IPS DF 19.7 (cell line): ENCODE measurements around the gene IFIT5.
"Not testable (repeated sequence)": the region's sequence is repeated elsewhere in the genome, so short reads cannot be mapped to it uniquely, and the experiment has no call there.

Experiments
- DNase-seq: peaks from one replicate; pipeline ENCODE4 v3.0.0-alpha.2; 2013; ENCODE audit warnings: low read depth, low spot score

The IFIT5 gene

DNA sequence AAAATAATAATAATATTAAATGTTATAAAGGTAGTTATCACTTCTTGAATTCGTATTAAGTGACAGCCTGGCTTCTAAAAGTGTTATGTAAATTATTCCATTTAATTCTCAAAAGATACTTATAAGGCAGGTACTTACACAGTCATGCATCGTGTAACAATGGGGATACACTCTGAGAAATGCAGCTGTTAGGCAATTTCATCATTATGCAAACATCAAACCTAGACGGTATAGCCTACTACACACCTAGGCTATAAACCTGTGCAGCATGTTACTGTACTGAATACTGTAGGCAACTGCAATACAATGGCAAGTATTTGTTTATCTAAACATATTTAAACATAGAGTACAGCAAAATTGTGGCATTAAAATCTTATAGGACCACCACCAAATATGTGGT, 20.5 kb upstream of the IFIT5 start:
- DNase-seq = no peak

DNA sequence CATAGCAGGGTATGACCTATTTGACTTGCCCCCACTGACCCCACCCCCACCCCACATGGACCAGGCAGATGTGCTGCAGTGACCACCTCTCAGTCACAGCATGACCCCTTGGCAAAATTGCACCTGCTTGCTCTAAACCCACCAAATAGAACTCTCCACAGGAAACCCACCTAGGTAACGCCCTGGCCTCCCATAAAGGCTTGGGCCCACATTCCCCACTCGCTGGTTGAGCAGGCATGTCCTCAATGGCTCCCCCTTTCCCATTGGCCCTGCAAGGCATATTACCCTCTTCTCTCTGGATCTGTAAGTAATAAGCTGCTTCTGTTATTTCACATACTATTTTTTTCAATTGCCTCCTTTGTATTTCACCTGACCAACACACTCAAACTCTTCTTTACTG, 19.2 kb upstream of the IFIT5 start:
- DNase-seq = no peak

DNA sequence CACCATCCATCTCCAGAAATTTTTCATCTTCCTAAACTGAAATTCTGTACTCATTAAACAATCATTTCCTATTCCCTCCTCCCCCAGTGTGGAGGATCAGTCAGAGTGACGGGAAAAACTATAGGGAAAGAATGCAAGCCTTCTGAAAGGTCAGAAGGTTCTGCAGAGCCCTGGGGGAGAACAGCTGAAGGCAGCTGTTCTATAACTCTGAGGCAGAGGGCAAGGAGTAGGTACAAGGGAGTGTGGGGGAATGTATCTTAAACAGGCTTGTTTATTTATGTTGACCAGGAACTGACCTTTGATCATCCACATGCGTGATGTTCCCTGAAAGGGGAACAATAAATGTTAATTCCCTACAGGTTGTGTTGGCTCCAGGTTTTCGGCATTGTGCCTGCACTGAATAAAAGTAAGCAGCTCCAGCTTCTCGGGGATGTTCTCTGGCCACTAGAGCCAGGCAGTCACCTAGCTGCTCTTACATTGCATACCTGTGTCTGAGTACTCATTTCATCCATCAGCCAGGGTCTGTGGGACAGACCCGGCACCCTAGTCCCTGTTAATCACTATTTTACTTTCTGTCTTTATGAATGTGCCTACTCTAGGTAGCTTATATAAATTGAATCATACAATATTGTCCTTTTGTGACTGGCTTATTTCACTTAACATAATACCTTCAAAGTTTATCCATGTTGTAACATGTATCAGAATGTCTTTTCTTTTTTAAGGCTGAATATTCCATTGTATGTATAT, 16.2 kb upstream of the IFIT5 start:
- DNase-seq = no peak

DNA sequence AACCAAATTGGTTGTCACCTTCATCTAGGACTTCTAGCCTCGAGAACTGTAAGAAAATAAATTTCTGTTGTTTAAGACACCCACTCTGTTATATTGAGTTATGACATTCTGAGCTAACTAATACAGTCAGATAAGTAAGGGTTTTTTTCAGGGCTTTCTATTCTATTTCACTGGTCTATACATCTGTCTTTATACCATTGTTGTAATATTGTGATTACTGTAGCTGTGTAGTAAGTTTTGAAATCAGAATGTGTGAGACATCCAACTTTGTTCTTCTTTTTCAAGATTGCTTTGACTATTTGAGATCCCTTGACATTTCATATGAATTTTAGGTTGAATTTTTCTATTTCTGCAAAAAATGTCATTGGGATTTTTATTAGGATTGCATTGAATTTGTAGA, 14.4 kb upstream of the IFIT5 start:
- no peak for DNase-seq

DNA sequence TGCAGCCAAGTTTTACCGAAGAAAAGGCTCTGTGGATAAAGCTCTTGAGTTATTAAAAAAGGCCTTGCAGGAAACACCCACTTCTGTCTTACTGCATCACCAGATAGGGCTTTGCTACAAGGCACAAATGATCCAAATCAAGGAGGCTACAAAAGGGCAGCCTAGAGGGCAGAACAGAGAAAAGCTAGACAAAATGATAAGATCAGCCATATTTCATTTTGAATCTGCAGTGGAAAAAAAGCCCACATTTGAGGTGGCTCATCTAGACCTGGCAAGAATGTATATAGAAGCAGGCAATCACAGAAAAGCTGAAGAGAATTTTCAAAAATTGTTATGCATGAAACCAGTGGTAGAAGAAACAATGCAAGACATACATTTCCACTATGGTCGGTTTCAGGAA, 11.3 kb upstream of the IFIT5 start:
- DNase-seq = no peak

DNA sequence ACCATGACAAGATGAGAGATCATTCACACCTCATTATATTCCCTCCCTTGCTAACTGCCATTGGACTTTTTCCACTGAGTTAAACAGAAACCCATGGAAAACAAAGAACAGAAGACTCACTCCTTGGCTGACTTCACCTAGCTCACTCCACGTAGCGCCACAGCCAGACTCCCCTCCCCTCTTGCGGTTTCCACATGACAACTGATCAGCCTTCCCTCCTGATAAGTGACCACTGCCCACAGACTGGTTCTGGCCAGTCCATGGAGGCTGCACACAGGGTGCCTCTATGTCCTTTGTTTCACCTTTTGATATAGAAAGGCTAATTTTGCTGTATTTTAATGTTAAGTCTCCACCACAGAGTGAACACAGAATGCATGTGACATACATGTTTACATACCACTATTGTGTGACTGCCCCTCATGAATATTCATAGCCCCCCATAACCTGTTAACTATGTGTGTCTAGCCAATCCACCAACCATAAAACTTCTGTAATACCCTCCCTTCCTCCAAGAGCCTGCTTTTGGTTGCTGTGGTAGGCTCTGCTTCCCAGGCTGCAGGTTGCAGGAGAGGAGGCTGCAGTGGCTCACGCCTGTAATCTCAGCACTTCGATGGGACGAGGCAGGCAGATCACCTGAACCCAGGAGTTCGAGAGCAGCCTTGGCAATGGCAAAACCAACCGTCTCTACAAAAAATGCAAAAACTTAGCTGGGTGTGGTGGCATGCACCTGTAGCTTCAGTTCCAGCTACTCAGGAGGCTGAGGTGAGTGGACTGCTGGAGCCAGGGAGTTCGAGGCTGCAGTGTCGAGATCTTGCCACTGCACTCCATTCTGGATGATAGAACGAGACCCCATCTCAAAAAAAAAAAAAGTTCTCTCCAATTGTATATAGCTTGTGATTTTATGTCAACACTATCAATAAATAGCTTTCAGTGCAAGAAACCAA, 10.0 kb upstream of the IFIT5 start:
- no peak for DNase-seq

DNA sequence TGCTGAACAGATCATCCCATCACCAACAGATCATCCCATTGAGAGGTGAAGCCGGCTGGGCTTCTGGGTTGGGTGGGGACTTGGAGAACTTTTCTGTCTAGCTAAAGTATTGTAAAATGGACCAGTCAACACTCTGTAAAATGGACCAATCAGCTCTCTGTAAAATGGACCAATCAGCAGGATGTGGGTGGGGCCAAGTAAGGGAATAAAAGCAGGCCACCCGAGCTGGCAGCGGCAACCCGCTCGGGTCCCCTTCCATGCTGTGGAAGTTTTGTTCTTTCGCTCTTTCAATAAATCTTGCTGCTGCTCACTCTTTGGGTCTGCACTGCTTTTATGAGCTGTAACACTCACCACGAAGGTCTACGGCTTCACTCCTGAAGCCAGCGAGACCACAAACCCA, 8.2 kb upstream of the IFIT5 start:
- not testable (repeated sequence) for DNase-seq

DNA sequence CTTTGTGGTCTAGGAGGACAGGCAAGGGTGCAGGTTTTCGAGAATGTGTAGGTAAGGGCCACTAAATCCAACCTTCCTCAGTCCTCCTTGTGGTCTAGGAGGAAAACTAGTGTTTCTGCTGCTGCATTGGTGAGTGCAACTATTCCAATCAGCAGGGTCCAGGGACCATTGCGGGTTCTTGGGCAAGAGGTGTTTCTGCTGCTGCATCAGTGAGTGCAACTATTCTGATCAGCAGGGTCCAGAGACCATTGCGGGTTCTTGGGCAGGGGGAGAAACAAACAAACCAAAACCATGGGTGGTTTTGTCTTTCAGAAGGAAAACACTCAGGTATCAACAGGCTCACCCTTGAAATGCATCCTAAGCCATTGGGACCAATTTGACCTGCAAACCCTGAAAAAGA, 6.6 kb upstream of the IFIT5 start:
- not testable (repeated sequence) for DNase-seq

DNA sequence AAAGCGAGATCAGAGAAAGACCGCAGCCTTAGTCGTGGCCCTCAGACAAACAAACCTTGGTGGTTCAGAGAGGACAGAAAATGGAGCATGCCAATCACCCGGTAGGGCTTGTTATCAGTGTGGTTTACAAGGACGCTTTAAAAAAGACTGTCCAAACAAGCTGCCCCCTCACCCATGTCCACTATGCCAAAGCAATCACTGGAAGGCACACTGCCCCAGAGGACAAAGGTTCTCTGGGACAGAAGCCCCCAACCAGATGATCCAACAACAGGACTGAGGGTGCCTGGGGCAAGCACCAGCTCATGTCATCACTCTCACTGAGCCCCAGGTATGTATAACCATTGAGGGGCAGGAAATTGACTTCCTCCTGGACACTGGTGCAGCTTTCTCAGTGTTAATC, 5.1 kb upstream of the IFIT5 start:
- not testable (repeated sequence) for DNase-seq

DNA sequence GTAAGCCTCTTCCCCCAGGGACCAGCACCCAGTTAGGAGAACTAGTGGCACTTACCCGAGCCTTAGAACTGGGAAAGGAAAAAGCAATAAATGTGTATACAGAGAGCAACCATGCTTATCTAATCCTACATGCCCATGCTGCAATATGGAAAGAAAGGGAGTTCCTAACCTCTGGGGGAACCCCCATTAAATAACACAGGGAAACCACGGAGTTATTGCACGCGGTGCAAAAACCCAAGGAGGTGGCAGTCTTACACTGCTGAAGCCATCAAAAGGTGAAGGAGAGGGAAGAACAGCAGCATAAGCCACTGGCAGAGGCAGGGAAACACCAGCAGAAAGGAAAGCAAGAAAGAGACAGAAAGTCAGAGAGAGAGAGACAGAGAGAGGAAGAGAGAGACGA, 3.8 kb upstream of the IFIT5 start:
- not testable (repeated sequence) for DNase-seq

DNA sequence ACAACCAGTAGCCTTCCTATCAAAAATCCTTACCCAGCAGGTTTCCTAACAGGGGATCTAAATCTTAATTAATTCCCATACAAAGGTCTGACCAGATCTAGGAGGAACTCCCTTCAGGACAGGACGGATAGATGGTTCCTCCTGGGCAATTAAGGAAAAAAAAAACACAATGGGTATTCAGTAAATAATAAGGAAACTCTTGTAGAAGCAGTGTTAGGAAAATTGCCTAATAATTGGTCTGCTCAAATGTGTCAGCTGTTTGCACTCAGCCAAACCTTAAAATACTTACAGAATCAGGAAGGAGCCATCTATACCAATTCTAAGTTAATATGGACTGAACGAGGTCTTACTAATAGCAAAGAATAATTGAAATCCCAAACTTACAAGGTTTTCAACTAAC, 3.2 kb upstream of the IFIT5 start:
- DNase-seq = not testable (repeated sequence)

DNA sequence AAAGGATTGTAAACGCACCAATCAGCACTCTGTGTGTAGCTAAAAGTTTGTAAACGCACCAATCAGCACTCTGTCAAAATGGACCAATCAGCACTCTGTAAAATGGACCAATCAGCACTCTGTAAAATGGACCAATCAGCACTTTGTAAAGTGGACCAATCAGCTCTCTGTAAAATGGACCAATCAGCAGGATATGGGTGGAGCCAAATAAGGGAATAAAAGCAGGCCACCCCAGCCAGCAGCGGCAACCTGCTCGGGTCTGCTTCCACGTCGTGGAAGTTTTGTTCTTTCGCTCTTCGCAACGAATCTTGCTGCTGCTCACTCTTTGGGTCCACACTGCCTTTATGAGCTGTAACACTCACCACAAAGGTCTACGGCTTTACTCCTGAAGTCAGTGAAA, 2.1 kb upstream of the IFIT5 start:
- not testable (repeated sequence) for DNase-seq

DNA sequence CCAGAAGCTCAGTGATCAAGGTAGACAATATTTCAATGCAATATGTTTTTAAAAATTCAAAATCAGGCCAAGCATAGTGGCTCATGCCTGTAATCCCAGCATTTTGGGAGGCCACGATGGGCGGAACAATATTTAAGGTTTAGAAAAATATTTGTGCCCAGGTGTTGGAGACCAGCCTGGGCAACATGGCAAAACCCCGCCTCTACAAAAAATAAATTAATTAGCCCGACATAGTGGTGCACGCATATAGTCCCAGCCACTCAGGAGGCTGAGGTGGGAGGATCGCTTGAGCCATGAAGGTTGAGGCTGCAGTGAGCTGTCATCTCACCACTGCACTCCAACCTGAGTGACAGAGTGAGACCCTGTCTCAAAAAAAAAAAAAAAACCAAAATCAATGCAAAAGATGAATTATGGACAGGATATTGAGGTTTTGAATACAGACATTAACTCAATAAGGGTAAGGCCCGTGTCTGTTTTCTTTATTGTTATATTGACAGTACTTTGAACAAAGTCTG, 913 bp upstream of the IFIT5 start:
- DNase-seq = no peak

DNA sequence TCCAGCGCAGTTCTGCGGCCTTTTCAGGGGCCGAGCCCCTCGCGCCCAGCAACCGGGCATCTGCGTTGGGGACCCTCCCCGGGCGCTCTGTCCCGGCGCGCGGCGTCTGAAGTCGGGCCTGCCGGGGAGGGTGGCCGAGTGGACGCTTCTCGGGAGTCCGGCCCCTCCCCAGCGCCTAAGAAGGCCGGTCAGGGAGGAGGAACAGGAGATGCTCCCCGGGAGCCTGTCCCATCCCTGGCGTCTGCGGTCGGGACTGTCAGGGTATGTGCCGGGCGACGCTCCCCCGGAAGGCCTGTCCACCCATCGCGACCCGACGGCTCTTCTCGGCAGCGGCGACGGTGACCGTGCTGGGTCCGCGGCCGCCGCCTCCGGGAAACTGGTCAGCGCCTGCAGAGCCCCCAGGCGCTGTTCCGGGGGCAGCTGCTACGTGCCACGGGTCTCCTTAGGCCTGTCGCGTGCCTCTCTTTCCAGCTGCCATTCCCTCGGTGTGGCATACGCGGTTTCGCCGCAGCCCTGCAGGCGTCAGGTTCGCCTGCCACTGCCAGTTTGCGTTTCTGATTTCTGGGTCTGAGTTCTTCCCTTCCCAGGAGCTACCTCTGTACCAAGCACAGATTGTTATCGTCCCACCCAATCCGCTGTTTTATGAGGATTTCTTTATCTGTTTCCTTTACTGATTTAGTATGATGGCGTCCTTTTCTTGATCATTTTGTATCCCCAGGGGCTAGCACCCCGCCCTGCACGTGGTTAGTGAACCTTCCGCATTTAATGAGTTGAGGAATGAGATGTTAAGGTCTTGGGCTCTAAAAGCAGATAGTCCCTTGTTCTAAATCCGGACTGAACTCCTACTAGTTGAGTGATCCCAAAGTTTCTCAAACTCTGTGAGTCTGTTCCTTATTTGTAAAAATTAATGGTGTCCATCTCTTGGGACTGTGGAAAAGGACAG, 782 bp downstream of the IFIT5 start:
- no peak for DNase-seq

DNA sequence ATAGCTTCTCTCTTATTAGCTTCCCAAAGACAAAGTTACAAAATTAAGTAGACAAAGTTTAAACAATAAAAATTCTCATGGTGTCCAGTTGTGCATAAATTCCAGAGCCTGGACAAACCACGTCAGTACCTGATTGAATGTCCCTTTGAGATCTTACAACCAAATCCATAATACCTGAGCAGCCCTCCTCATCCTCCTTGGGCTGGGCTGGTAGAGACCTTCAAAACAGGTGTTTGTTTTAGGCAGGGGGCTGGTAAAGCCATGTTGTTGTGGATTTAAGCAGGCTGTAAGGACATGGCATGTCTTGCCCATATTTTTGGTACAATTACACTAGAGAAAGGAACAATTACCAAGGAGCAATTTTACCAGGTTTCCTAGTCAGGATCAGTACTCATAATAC, 2.1 kb downstream of the IFIT5 start:
- no peak for DNase-seq

DNA sequence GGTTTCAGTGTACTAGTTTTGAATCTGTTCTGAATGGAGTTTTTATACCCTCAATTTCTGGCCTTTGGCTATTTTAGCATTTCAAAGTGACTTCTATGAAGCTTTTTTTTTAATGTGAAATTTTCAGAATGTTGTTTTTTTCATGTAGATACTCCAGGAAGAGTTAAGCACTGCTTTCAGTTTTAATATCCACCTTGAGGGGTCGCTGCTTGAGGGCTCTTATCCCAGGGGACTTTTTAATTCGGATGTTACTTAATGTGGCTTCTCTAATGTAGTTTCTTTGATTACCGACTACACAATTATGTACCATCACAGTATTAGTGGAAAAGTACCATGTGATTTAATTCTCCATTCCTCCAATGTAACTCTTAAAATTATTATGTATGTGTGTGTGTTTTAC, 5.2 kb downstream of the IFIT5 start:
- DNase-seq = no peak

DNA sequence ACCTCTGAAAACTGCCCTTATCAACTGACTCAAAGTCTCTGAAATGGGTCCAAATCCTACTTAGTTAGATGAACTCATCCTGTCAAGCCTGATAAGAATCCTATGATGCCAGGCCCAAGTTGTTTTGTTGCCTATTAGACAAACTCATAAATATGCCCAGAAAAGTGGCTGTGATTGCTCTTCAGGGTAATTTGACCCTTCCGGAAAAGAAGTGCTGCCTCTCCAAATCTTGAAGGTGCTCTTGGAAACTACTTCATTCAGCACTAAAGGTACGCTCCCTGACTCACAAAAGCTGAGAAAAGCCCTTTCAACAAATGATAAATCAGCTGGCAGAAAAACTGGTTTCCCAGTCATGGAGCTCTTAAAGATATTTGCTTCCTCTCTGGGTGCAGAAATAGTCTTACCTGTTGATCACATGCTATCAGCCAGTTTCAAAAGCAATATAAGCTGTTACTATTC, 6.7 kb downstream of the IFIT5 start:
- no peak for DNase-seq

DNA sequence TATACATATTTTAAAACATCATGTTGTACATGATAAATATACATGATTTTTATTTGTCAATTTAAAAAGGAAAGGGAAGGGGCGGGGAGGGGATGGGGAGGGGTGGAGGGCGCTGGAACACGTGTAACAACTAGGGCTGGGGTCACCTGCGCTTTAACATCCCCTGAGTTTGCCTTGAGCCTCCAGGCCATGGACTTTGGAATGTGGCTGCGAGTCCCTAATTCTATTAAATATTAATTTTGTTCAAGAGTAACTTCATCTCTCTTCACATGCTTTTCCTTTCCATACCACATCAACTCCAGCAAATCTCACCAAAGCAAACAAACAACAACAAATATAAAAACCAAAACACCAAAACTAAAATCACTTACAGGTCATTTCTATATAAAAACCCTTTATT, 10.6 kb downstream of the IFIT5 start:
- no peak for DNase-seq

DNA sequence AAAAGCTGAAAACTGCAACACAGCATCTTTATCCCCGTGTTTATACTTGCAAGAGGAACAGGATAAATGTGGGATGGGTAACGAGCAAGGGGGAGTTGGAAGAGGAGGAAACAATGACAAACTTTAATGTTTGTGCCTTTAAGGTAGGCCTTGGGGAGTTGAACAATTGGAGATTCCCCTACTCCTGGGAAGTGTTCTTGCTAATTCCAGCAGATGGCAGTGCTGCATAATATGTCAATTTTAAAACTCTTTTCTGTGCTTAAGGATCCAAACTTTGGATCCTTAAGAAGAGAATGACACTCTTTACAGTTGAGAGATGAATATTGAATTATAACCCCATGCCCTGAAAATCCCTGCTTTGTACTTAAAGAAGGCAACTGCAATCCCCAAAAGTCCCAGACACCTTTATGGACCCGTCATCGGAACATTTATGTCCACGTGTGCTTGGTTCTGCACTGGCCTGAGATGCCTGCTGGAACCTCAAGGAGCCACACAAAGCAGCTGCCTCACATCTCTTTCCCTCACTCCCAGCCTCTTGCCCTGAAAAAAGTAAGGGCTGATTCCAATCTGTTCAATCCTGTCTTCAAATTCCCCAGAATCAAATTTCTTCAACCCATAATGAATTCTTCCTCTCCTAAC, 12.0 kb downstream of the IFIT5 start:
- DNase-seq = no peak

DNA sequence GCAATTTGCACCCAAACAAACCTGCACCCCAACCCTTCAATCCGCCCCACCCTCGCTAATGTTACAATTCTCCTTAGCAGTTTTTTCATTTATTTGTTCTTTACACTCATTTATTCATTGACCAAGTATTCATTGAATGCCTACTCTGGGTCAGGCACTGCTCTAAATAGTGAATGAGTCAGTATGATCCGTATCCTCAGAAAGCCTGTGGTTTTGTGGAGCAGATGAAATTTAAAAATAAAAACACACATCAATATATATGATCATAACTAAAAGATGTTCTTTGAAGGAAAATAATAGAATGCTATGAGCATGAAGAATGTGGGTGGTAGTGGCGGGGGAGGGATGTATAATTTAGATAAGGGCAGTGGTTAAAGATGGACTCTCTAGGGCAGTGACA, 13.3 kb downstream of the IFIT5 start:
- DNase-seq = no peak

DNA sequence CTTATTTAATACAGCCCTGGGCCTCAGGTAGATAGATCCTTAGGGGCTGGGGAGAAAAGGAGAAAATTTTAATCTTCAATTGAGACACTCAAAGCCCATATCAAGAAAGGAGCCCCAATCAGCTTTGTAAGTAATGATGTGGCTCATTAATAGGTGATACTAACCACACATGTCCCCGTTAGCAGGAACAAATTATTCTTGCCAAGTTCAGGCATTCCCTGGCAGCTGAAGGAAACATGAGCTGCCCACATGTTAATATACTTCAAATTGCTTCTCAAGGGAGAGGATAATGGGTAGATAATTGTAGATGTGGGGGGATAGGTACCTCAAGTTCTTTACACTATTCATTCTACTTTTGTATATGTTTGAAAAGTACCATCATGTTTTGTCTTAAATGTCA, 14.5 kb downstream of the IFIT5 start:
- DNase-seq = no peak
